Measurements from ENCODE around the gene TRAF7. TPM values are rescaled to one million over a fixed set of nuclear protein-coding genes. Genes with fewer than 3 reads are reported as not detected.
A peak's percentile ranks its signal among the peaks of the same experiment; 100 is the strongest.

Gene TRAF7
- total and polyA plus RNA-seq, 2 of the 13 experiments (the other 11 are each of a cell fraction or from before 2014, with no cell fraction given), result 47.9 to 65.6 TPM

DNA sequence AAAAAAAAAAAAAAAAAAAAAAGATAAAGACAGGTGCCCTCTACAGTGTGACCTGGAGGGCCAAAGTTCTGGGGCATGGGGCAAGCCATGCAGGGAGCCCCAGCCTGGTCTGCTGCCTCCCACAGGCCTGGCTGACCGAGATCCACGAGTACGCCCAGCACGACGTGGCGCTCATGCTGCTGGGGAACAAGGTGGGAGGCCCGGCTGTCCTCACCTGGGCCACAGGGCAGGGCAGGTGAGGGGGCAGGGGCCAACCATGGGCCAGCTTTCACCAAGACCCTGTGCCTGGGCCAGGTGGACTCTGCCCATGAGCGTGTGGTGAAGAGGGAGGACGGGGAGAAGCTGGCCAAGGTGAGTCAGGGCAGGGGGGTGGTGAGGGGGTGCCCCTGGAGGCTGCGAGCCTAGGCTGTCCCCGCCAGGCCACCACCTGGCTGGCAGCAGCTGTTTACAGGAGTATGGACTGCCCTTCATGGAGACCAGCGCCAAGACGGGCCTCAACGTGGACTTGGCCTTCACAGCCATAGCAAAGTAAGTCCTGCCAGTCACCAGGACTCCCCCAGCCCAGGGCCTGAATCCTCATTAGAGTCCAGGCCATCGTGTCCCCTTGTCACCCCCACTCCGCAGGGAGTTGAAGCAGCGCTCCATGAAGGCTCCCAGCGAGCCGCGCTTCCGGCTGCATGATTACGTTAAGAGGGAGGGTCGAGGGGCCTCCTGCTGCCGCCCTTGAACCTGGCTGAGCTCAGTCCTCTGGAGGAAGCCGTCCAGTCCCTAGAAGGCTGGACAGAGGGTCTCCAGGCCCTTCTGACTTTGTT is 2.7 kb upstream of the TRAF7 start (continued):
- TF ChIP-seq ZFX (CRISPR knock-in tag; IDR thresholded peaks at IDR 0.05; ENCODE audit: low read depth) (peak; percentile 72), RBFOX2 (IDR thresholded peaks at IDR 0.05; ENCODE audit: low read depth, low read length) (peak; percentile 97), U2AF2 (IDR thresholded peaks at IDR 0.05; ENCODE audit: low read depth, low read length) (no peak), ARNTL (CRISPR knock-in tag; IDR thresholded peaks at IDR 0.05) (0 out of 2 replicates have a peak, but pooled peaks have one; percentile 31), STAT5B (CRISPR knock-in tag; IDR thresholded peaks at IDR 0.05) (no peak), RAD21 (CRISPR knock-in tag; IDR thresholded peaks at IDR 0.05) (0 out of 2 replicates have a peak, but pooled peaks have one; percentile 24), ZNF605 (CRISPR knock-in tag; IDR thresholded peaks at IDR 0.05) (peak; percentile 56), PAF1 (CRISPR knock-in tag; IDR thresholded peaks at IDR 0.05) (0 out of 2 replicates have a peak, but pooled peaks have one; percentile 65), ZMAT3 (CRISPR knock-in tag; conservative IDR thresholded peaks at IDR 0.05) (0 out of 2 replicates have a peak, but pooled peaks have one; percentile 27), CBX5 (CRISPR knock-in tag; IDR thresholded peaks at IDR 0.05; ENCODE audit: borderline replicate concordance) (0 out of 2 replicates have a peak, but pooled peaks have one; percentile 13), HNF4G (IDR thresholded peaks at IDR 0.05; ENCODE audit: borderline replicate concordance, low read depth, low read length) (peak; percentile 71), HNF4G (CRISPR knock-in tag; IDR thresholded peaks at IDR 0.05; ENCODE audit: borderline replicate concordance, low read depth) (no peak), PAX8 (CRISPR knock-in tag; IDR thresholded peaks at IDR 0.05; ENCODE audit: borderline replicate concordance) (no peak), ZNF615 (CRISPR knock-in tag; IDR thresholded peaks at IDR 0.05; ENCODE audit: borderline replicate concordance) (no peak), KLF11 (CRISPR knock-in tag; IDR thresholded peaks at IDR 0.05) (no peak), AGO2 (optimal IDR thresholded peaks at IDR 0.05; ENCODE audit: low read depth, low read length) (peak; percentile 100)
- TF ChIP-seq, protein P1, sequence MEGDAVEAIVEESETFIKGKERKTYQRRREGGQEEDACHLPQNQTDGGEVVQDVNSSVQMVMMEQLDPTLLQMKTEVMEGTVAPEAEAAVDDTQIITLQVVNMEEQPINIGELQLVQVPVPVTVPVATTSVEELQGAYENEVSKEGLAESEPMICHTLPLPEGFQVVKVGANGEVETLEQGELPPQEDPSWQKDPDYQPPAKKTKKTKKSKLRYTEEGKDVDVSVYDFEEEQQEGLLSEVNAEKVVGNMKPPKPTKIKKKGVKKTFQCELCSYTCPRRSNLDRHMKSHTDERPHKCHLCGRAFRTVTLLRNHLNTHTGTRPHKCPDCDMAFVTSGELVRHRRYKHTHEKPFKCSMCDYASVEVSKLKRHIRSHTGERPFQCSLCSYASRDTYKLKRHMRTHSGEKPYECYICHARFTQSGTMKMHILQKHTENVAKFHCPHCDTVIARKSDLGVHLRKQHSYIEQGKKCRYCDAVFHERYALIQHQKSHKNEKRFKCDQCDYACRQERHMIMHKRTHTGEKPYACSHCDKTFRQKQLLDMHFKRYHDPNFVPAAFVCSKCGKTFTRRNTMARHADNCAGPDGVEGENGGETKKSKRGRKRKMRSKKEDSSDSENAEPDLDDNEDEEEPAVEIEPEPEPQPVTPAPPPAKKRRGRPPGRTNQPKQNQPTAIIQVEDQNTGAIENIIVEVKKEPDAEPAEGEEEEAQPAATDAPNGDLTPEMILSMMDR (CRISPR knock-in tag; IDR thresholded peaks at IDR 0.05), result peak; percentile 62
- TF ChIP-seq, protein P2, sequence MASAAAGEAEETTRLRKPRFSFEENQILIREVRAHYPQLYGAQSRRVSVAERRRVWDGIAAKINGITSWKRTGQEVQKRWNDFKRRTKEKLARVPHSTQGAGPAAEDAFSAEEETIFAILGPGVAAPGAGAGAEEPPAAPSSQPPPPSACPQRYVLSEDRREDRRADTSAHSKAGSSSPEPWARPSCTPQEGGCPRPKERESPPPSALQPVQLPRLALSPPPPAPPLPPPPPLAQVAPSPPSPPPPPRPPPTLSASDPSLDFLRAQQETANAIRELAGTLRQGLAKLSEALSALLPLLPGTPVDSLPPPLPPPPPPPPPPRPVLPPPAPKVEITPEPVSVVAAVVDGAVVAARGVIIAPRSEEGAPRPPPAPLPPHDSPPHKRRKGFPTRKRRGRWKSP (CRISPR knock-in tag; IDR thresholded peaks at IDR 0.05), result 0 out of 2 replicates have a peak, but pooled peaks have one; percentile 23
- TF ChIP-seq, protein P3, sequence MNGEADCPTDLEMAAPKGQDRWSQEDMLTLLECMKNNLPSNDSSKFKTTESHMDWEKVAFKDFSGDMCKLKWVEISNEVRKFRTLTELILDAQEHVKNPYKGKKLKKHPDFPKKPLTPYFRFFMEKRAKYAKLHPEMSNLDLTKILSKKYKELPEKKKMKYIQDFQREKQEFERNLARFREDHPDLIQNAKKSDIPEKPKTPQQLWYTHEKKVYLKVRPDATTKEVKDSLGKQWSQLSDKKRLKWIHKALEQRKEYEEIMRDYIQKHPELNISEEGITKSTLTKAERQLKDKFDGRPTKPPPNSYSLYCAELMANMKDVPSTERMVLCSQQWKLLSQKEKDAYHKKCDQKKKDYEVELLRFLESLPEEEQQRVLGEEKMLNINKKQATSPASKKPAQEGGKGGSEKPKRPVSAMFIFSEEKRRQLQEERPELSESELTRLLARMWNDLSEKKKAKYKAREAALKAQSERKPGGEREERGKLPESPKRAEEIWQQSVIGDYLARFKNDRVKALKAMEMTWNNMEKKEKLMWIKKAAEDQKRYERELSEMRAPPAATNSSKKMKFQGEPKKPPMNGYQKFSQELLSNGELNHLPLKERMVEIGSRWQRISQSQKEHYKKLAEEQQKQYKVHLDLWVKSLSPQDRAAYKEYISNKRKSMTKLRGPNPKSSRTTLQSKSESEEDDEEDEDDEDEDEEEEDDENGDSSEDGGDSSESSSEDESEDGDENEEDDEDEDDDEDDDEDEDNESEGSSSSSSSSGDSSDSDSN (CRISPR knock-in tag; IDR thresholded peaks at IDR 0.05), result peak; percentile 44
